Stimulated activated CD4-positive, alpha-beta T cell treated with anti-CD3 and anti-CD28 coated beads, TNF-alpha, amount 100 ng/mL, for 24 hours (primary cell): ENCODE results near the gene CTCF.

Source experiments
- DNase-seq, 3 experiments: peaks; one replicate each; pipeline ENCODE4 v3.0.0-alpha.2; 2020; ENCODE audit warnings: low read depth in 3 of 3

The CTCF gene

GRCh38 chr16:67534431-67534830 lies 27.9 kb upstream of the CTCF start:
- DNase-seq = no peak

DNA sequence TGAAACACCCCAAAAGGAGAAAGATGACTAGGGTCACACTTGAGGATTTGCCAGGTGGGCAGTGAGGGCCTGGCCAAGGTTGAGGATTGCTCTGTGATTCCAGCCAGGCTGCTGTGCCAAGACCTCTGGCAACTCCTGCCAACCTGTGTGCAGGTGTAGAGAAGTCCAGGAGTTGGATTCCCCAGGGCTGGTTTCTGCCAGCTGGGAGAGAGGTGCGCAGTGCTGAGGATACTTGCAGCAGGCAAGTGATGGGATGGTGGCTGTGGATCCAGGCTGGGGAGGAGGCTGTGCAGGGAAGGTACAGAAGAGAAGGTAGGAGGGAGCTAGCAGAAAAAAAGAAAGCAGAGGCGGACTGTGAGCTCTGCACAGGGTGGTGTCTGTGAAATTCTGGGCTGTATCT lies 27.1 kb upstream of the CTCF start:
- no peak for DNase-seq

DNA sequence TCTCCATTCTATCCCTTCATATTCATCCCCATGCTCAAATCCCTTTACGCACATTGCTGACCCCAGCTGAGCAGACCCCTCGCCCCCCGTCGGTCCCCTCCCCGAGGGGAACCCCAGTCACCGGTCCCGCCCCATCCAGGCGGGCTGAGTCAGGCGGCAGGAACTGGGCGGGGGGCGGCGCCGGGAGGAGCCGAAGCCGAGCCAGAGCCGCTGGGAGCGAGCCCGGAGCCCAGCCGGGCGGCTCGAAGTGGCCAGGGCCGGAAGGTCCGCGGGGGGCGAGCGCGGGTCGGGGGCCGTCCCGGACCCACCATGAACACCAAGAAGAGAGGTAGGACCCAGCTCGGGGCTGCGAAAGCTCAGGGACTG lies 25.1 kb upstream of the CTCF start:
- DNase-seq = peak in 1 of 3 experiments; percentile 53

- DNase-seq = peak in 1 of 3 experiments; percentile 52
Observed at GRCh38 chr16:67537636-67538591, 24.4 kb upstream of the CTCF start.

- DNase-seq = no peak
Observed at GRCh38 chr16:67538666-67539101, 23.6 kb upstream of the CTCF start.

- DNase-seq = no peak
Observed at GRCh38 chr16:67539271-67539670, 23.1 kb upstream of the CTCF start.

DNA sequence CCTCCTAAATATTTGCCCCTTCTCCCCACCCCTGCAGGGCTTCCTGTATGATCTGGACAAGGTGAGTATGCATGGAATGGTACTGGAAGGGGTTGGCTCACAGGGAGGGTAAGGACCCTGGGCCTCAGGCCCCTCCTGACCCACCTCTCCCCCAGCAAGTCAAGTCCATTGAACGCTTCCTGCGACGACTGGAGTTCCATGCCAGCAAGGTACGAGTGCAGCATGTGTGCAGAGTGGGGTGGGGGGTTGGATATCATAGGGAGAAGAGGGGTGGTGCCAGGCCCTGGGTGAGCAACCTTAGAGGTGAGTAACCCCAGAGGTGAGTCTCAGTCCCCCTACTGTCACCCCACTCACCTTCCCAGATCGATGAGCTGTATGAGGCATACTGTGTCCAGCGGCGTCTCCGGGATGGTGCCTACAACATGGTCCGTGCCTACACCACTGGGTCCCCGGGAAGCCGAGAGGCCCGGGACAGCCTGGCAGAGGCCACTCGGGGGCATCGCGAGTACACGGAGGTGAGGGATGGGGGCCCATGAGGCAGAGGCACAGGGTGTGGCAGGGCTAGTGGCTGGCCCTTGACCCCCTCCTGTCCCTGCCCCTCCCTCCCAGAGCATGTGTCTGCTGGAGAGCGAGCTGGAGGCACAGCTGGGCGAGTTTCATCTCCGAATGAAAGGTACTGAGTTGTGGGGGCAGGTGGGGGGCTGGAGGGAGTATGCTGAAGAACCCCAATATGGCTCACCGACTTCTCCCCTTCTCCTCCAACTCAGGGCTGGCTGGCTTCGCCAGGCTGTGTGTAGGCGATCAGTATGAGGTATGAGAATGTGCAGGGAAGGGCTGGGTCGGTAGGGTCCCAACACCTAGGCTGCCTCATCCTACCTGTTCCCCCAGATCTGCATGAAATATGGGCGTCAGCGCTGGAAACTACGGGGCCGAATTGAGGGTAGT lies 22.4 kb upstream of the CTCF start:
- no peak for DNase-seq

GRCh38 chr16:67540756-67541155 lies 21.6 kb upstream of the CTCF start:
- no peak for DNase-seq

- DNase-seq = no peak
Observed at GRCh38 chr16:67541391-67542263, 20.7 kb upstream of the CTCF start.

DNA sequence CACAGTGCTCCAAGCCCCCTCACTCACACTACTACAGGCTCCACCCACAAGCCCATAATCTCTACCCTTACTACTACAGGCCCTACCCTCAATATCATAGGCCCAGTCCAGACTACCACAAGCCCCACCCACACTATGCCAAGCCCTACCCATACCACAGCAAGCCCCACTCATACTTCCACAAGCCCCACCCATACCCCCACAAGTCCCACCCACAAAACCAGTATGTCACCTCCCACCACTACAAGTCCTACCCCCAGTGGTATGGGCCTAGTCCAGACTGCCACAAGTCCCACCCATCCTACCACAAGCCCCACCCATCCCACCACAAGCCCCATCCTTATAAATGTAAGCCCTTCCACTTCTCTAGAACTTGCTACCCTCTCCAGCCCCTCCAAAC lies 19.9 kb upstream of the CTCF start:
- DNase-seq = peak in 1 of 3 experiments; percentile 66

DNA sequence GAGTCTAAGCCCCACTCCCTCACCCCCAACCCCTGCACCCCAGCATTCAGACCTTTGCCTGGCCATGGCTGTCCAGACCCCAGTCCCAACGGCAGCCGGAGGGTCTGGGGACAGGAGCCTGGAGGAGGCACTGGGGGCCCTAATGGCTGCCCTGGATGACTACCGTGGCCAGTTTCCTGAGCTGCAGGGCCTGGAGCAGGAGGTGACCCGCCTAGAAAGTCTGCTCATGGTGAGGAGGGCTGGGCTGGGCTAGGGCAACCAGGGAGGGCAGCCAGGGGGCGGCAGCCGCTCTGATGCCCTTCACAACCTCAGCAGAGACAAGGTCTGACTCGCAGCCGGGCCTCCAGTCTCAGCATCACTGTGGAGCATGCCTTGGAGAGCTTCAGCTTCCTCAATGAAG lies 19.3 kb upstream of the CTCF start:
- DNase-seq = no peak

DNA sequence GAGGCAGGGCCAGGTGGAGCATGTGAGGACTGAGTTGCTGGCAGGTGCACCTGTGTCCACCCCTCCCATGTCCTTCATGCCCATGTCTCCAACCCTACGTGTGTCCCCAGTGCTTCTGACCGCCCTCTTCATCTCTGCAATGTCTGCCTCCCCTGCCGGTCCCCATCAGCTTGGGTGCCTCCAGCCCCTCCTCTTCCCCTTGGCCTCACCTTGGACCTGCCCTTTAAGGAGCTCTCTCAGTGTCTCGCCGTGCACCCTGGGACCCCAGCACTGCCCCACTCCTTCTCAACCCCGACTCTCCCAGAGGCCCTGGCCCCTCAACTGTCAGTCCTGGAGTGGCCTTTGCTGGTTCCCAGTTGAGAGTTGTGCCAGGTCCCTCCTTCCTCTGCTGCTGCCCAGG lies 18.7 kb upstream of the CTCF start:
- no peak for DNase-seq

DNA sequence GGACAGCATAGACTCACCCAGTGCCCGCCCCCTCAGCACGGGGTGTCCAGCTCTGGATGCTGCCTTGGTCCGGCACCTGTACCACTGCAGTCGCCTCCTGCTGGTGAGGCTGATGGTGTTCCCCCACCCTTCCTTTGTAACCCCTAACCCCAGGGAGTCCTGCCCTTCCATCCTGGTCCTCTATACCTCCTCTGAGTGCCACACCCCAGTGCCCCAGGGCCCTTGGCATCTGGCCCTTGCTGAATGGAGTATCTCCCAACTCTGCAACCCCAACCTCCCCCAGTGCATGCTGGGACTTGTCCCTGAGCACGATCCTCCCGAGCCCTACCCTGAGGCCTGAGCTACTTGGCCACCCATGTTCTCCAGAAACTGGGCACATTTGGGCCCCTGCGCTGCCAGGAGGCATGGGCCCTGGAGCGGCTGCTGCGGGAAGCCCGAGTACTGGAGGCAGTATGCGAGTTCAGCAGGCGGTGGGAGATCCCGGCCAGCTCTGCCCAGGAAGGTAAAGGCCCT lies 17.9 kb upstream of the CTCF start:
- no peak for DNase-seq

DNA sequence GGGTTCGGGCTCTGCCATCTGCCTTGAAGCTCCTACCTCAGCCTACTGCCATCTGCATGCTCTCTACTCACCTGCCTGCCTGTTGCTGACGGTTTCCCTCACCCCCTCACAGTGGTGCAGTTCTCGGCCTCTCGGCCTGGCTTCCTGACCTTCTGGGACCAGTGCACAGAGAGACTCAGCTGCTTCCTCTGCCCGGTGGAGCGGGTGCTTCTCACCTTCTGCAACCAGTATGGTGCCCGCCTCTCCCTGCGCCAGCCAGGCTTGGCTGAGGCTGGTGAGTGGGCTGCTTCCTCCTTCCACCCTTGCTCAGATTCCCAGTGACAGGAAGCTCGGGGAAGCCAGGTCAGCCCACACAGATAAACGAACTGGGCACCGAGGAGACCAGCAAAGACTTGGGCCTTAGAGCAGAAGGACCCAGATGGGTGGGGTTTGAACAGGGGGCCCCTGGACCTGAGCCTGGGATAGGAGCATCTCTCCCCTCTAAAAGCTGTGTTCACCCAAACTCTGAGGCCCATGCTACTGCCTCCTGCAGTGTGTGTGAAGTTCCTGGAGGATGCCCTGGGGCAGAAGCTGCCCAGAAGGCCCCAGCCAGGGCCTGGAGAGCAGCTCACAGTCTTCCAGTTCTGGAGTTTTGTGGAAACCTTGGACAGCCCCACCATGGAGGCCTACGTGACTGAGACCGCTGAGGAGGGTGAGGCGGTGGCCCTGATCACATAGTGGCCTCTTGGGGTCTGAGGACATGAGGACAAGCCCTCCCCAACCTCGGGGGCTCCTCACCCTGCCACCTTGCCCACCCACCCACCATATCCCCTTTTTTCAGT lies 17.3 kb upstream of the CTCF start:
- no peak for DNase-seq

GRCh38 chr16:67545665-67546024 lies 16.7 kb upstream of the CTCF start:
- no peak for DNase-seq

DNA sequence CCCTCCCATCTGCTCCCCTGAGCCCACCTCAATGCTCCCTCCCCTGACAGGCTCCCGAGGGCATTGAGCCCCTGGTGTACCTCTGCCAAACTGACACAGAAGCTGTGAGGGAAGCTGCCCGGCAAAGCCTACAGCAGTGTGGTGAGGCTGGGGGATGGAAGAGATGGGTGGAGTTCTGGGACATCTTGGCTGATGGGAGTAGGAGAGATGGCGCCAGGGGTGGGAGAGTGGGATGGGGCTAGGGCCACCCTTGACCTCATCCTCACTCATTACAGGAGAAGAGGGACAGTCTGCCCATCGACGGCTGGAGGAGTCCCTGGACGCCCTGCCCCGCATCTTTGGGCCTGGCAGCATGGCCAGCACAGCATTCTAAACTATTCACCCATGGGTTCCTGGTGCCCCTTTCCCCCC lies 16.2 kb upstream of the CTCF start:
- DNase-seq = no peak

GRCh38 chr16:67546761-67547422 lies 15.4 kb upstream of the CTCF start:
- peak in 2 of 3 experiments; percentile 53 to 69 for DNase-seq

GRCh38 chr16:67547423-67548264 lies 14.7 kb upstream of the CTCF start:
- DNase-seq = no peak
